IMR-90 (cell line): ENCODE data around the gene PGPEP1.

Experiments
- CTCF ChIP-seq: conservative IDR thresholded peaks from 2 replicates; pipeline ENCODE4 v1.5.1; 2012; ENCODE audit warnings: mild to moderate bottlenecking, low read depth, low read length, improper control_type of control experiment
- NFE2L2 ChIP-seq: fragments of 150-350 bp; IDR thresholded peaks from 2 replicates; pipeline ENCODE4 v1.6.1; 2016; ENCODE audit warnings: low read depth, mild to moderate bottlenecking, low read length
- RFX5 ChIP-seq: IDR thresholded peaks from 2 replicates; pipeline ENCODE4 v1.8.0; 2012; ENCODE audit warnings: low read depth, mild to moderate bottlenecking, low read length, moderate library complexity

GRCh38 chr19:18397242-18398202, 57.1 kb downstream of the PGPEP1 start, which contains the start of gene LRRC25:
- no peak for TF ChIP-seq CTCF
- no peak for TF ChIP-seq RFX5
- TF ChIP-seq NFE2L2: no peak
